ENCODE measurements around the gene ETV6.

- TF ChIP-seq CTCF (IDR thresholded peaks at IDR 0.05) (no peak), POLR2A (IDR thresholded peaks at IDR 0.05) (no peak)
Measured at GRCh38 chr12:11916113-11916512, 266.6 kb downstream of the ETV6 start.

Data from right lobe of liver (tissue), 4 donors.